ENCODE data around the gene UTP15. TPM values are rescaled to one million over a fixed set of nuclear protein-coding genes. Genes with fewer than 3 reads are reported as not detected.

UTP15 gene
- total and polyA plus RNA-seq, 10 of the 15 experiments (the other 5 are each of a cell fraction or from before 2014, with no cell fraction given) = 22.5 to 39.4 (median 29.6) TPM

DNA sequence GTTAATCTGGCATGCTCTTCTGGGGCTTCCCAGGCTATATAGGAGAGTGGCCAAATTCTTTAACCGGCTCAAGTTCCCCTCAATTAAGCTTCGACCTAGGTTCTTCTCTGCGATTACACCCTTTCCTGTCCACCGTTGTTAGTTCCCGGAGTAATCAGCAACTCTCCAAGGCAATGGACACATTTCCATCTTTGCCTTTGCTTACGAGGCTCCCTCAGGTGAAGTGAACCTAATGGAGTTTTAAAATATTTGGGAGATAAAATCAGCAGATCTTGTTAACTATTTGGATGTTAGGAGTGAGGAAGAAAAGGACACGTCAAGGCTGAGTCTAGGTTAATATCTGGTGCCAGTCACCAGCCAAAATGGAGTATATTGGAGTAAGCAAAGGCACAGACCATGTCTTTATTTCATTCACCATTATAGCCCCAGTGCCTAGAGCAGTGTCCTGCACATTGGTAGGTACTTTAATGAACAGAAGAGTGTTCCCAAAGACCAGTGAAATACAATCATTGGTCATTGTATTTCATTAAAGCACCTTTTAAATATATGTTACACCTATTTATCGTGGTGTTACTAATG, 515 bp downstream of the UTP15 start:
- H3K9ac ChIP-seq (ENCODE audit: control insufficient read depth, insufficient read depth, low read length) = peak overlapping the region; percentile 89
- ChIA-PET SMC1A (ENCODE audit: uncharacterized antibody, unreplicated experiment) (interaction anchor here (2.0 to 3.3 kb wide), 2 partner anchors 24 to 45 kb away, joined by 4 to 17 read pairs; no protein-coding TSS in a partner anchor), RAD21 (ENCODE audit: unreplicated experiment) (no interaction called here), CTCF (interaction anchor here (0.6 to 0.7 kb wide), 4 partner anchors 10 to 1112 kb away, joined by 3 read pairs; no protein-coding TSS in a partner anchor), POLR2A (interaction anchor here (1.4 kb wide), 1 partner anchor 70 kb away, joined by 3 read pairs; no protein-coding TSS in a partner anchor)
- BruUV-seq (replicated peaks) = TSS peak; percentile 86
- DNase-seq (ENCODE audit: low read depth, low spot score) = no peak
- H3K79me2 ChIP-seq (ENCODE audit: control insufficient read depth, insufficient read depth, low read length) = peaks cover 48% of the 10 kb centered on the region
- H3K9me3 ChIP-seq (replicated peaks; ENCODE audit: control insufficient read depth, insufficient read depth, low read length) = no peaks in the 10 kb centered on the region
- H4K20me1 ChIP-seq (ENCODE audit: control insufficient read depth, insufficient read depth) = no peaks in the 10 kb centered on the region
- H3K4me1 ChIP-seq (ENCODE audit: control insufficient read depth, insufficient read depth, low read length) = no peaks in the 10 kb centered on the region
- 0 out of 4 replicates have a peak, but pooled peaks of 1 of the 2 experiments have one; percentile 3 for TF ChIP-seq EP300 (IDR thresholded peaks at IDR 0.05; ENCODE audit: borderline replicate concordance in 1 of 2, control insufficient read depth in 1 of 2, low read depth in 2 of 2, low read length in 2 of 2)
- no peak for TF ChIP-seq KAT2A (conservative IDR thresholded peaks at IDR 0.05; ENCODE audit: control insufficient read depth, low read depth, low read length)
- peak; percentile 11; the same call in 1 of the 2 replicates for TF ChIP-seq RELB (IDR thresholded peaks at IDR 0.05; ENCODE audit: low read depth)
- H3K4me2 ChIP-seq (ENCODE audit: control insufficient read depth, insufficient read depth) = peak overlapping the region; percentile 76
- H2AFZ ChIP-seq (ENCODE audit: control insufficient read depth, low read depth, low read length) = peak overlapping the region; percentile 83
- peak overlapping the region; percentile 90 for H3K4me3 ChIP-seq
- intact Hi-C loops (cut with micrococcal nuclease; ENCODE audit: unreplicated experiment) (no loop called here), in situ Hi-C loops (cut with MboI) (no loop called here)
- peaks cover 0 to 7% of the 10 kb centered on the region in 2 experiments; a peak in 1 of 4 replicates for H3K36me3 ChIP-seq (ENCODE audit: control insufficient read depth in 2 of 2, insufficient read depth in 2 of 2, low read length in 1 of 2)
- peak; percentile 49 for ATAC-seq
- no peaks in the 10 kb centered on the region for H3K27me3 ChIP-seq (replicated peaks in 1 of 2; ENCODE audit: control insufficient read depth in 2 of 2, insufficient read depth in 2 of 2, low read length in 1 of 2)
- H3K27ac ChIP-seq (ENCODE audit: control insufficient read depth, insufficient read depth) = peak overlapping the region; percentile 86
- WGBS (ENCODE audit: insufficient coverage, insufficient replicate concordance, low lambda C conversion rate, missing lambda C conversion rate) = 6% methylated on average over 8 of the region's 8 CpGs
- no peak for FAIRE-seq

Measured in GM12878 (cell line).